ENCODE measurements around the gene TNIP2.
"Not testable (repeated sequence)": the region's sequence is repeated elsewhere in the genome, so short reads cannot be mapped to it uniquely, and the experiment has no call there.

The TNIP2 gene

DNA sequence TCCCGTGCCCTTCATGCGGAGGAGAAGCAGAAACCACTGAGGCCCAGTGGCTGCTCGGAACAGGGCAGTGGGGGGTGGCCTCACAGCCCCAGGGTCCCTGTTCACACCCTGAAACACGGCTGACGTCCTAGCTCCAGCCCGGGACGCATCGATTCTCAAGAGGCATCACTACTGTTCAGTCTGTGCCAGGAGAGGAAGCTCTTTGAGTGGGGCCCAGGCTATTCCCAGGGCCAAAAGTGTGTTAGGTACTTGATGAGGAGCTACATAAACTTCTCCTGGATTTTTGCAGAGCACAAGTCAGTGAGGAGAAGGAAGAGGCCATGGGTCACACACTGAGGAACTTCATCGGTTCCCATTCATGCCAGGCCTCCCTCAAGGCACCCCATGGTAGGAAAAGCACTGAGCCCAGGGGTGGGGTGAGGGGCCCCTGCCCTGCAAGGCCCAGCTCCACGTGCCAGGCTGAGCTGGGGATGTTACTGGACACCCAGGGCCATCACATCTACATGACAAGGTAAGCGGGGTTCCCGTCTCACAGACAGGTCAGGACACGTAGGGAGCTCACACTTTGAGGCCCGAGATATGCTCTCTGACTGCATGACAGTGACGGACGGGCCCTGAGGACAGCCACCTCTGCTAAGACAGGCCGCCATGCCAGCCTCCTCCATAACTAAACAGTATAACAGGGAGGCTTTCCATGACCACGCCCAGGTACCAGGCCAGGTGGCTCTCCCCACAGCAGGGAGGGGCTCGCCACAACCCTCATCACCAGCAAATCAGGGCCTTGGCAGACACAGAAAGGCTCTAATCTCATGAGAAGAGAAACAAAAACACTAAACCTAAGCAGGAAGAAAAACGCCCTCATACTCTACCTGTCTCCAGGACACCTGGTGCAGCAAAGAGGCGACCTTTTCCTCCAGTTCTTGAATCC, 12.4 kb downstream of the TNIP2 start:
- DNase-seq: peak; percentile 25

GRCh38 chr4:2742823-2743517, 13.2 kb downstream of the TNIP2 start:
- DNase-seq: no peak

GRCh38 chr4:2742081-2742822, 13.9 kb downstream of the TNIP2 start:
- no peak for DNase-seq

GRCh38 chr4:2741626-2742025, 14.5 kb downstream of the TNIP2 start:
- DNase-seq: no peak

GRCh38 chr4:2738296-2738695, 17.8 kb downstream of the TNIP2 start:
- not testable (repeated sequence) for DNase-seq

- no peak for DNase-seq
Measured at GRCh38 chr4:2735869-2736268, 20.3 kb downstream of the TNIP2 start.

DNA sequence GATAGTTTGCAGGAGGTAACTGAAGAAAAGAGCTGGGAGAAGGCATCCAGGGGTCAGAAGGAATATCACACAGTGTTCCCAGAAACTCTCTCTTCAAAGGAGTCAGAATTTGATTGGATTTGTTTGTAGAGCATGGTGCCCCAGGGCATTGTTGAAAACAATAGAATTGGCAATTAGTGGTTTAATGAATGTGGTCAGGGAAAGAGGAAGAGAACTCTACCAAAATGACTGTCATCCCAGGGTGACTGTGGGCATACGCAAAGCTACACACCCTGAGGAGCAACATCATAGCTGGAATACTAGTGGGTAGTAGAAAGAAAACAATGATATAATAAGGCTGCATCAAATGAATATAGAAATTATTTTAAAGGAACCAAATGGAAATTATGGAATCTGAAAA, 21.5 kb downstream of the TNIP2 start:
- DNase-seq: no peak

DNA sequence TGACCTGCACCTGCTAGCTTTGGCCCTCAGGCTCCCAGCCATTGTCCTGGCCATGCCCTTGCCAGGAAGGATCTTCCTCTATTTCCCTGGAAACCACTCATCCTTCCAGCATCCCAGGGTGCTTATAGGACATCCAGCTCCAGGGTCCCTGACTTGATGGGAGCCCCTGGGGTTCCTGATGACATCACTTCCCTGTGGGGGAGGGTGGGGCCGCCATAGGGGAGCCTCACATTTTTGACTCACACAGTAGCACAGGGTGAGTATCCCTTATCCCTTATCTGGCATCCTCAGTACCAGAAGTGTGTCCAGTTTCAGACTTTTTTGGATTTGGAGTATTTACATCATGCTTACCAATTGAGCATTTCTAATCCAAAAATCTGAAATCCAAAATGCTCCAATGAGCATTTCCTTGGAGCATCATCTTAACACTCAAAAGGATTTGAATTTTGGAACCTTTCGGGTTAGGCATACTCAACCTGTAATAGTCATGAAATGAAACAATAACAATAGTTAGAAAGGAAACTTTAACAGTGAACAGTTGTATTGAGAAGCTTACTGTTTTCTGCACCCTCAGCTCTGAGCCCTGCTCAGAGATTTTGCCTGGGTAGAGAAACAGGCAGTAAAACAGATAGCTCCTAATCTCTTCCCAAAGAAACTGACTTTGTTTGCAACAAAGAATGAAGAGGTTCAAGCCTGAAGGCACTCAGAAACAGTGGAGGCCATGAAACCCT, 22.1 kb downstream of the TNIP2 start:
- DNase-seq: no peak

- no peak for DNase-seq
Measured at GRCh38 chr4:2733001-2733843, 22.9 kb downstream of the TNIP2 start.

GRCh38 chr4:2732526-2732925, 23.6 kb downstream of the TNIP2 start:
- no peak for DNase-seq

DNA sequence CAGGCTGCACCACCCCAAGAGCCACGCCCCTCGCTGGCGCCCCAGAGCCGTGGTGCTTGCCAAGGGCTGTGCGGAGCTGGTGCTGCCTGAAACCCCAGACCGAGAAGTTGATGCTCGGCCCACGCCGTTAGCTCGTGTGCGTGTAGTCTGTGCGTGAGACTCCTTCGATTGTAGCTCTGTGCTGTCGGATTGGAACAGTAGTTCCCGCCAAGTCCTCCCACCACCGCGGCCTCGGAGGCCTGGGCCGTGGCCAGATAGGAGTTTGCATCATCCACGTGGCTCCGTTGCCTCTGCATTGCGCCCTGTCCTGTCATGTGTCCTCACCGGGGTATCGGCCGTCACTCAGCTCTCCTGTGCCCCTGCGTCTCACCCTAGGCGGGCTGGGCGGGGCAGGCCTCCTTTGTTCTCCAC, 24.2 kb downstream of the TNIP2 start:
- DNase-seq: no peak

DNA sequence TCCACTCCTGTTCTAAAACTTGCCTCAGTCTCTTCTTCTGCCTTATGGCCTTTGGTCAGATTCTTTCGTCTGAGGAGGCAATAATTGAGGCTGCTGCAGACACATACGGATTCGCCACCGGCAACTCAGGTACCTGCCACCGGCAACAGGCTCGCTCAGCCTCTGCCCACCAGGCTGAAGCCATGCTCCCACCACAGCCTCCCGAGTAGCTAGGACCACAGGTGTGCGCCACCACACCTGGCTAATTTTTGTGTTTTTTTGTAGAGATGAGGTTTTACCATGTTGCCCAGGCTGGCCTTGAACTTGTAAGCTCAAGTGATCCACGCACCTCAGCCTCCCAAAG, 26.6 kb downstream of the TNIP2 start:
- no peak for DNase-seq

DNA sequence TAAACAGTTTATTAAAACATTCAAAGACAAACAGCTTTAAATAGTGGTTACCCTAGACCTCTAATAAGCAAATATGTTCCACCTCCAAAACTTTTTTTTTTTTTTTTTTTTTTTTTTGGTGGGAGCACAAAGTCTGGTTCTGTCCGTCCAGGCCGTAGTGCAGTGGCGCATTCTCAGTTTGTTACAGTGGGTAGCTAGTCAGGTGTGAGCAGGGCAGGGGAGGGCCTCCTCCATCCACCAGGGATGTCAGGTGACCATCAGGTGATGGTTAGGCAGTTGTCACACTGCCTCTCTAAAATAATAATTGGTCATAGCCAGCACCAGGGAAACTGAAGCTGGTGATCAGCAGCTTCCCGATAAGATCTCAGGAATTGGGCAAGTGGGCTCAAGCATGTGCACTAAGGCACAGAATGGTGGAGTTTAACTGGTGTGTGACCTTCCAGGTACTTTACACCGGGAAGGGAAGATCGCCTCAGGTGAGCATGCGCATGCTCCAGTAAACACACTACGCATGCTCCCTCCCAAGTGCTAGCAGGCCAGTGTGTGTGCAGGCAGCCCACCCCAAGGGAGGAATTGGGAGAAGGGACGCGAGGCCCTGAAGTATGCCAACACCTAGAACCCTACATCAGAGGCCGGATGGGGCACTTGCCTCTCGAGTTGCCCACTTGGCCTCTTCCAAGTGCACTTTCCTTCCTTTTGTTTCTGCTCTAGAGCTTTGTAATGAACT, 27.2 kb downstream of the TNIP2 start:
- DNase-seq: no peak

DNA sequence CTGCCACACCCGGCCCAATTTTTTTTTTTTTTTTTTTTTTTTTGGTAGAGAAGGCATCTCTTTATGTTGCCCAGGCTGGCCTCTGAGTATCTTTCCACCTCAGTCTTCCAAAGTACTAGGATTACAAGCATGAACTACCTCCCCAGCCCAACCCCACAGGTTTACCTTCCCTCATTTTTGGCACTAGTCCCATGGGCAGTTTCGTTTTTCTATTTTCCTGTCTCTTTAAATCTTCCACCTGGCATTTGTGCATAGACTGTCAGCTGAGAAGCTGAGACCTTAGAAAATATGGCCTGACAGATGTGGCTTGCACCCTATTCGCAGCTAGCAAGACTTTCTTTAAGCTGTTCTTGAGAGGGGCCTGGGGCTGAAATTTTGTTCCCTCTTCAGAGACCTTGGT, 27.9 kb downstream of the TNIP2 start:
- no peak for DNase-seq

- DNase-seq: not testable (repeated sequence)
Measured at GRCh38 chr4:2726881-2727280, 29.3 kb downstream of the TNIP2 start.

DNA sequence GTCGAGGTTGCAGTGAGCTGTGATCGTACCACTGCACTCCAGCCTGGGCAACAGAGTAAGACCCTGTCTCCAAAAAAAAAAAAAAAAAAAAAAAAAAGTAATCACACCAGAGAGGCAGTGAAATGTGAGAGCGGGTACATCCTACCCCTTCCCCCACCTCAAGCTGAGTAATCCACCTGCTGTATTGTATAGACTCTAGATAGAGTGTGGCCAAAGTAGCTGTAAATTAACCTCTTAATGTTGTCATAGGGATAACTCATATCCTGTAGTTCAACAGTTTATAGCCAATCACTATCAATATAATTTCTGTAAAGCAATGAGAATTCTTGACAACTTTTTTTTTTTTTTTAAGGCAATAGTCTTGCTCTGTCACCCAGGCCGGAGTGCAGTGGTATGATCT, 30.8 kb downstream of the TNIP2 start:
- no peak for DNase-seq

- DNase-seq: no peak
Measured at GRCh38 chr4:2723751-2724150, 32.4 kb downstream of the TNIP2 start.

GRCh38 chr4:2722033-2722432, 34.1 kb downstream of the TNIP2 start:
- no peak for DNase-seq

- no peak for DNase-seq
Measured at GRCh38 chr4:2721586-2721985, 34.5 kb downstream of the TNIP2 start.

DNA sequence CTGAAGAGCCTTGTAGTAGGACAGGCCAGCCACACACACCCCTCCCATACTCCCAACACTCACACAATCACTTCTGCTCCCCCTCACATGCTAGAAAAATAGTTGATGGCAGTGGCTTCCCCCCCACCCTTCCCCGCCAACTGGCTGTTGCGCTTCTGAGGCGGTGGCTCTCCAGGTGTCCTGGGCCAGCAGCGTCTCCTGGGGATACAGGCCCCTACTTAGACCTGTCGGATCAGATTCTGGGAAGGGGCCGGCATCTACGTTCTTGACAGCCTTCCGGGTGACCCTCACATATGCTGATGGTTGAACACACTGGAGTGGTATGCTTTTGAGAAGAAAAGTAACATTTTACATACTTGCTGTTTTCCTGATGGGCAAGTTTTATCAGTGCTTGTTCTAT, 39.9 kb downstream of the TNIP2 start:
- no peak for DNase-seq

DNA sequence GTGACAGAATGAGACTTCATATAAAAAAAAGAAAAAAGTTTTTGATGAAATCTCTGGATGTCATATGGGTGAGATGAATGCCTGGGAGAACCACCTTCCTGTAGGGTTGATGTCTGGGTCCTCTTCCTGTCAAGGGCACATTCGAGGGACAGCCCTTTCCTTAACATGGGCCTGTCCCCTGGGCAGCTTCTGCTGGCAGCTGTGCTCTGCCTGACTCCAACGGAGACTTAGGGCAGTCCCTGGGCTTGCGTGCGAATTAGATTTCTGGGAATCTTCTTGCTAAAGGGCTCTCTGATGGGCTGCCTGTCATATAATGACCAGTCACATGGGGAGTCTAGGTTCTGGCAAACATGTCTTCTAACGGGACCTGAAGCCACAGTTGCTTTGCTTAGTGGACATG, 40.7 kb downstream of the TNIP2 start:
- DNase-seq: no peak

Measured in DMS153 (cell line).